ENCODE measurements around the gene MAGEH1. TPM values are rescaled to one million over a fixed set of nuclear protein-coding genes. Genes with fewer than 3 reads are reported as not detected.
"Not testable (repeated sequence)": the region's sequence is repeated elsewhere in the genome, so short reads cannot be mapped to it uniquely, and the experiment has no call there.

MAGEH1 gene
- total and polyA plus RNA-seq, 2 of the 4 experiments (the other 2 are of a cell fraction), result 22.4 to 29.2 TPM

DNA sequence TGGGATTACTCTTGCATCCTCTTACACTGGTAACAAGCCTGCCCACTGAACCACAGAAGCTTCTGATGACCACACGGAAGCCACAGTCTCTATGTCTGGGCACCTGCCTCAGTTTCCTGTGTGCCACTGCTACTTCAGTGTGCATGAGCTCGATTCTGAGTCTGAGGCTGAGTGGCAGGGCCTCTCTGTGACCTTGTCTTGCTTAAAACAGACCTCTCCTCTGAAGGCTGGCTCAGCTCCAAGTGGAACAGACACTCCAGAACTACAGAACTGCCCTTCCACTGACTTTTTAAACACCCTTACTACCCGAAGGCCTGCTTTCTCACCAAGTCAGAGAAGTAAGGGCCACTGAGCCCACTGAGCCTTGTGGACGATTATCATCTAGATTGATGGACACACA, 8.0 kb downstream of the MAGEH1 start:
- no CpG with 5 or more reads among the region's 4 CpGs for WGBS, 2 experiments (ENCODE audit: extremely low coverage in 2 of 2, insufficient read length in 1 of 2)

DNA sequence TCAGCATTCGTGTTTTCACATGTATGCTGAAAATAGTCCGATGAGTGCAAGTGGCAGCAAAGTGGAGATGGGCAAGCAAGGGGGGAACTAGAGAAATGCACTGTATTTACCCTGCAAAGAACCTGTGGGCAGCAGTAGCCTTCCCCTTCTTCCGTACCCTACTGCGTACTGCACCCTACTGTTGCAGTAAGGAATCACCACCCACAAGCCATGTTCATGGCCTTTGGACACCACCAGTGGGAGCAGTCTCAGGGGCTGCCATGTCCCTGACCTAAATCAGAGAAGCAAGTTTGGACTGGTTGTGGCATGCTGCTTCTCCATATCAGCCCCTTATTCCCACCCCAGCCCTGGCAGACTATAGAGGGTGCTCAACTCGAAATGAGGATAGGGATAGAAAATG, 12.1 kb downstream of the MAGEH1 start:
- DNase-seq; dilution Hi-C loops (cut with HindIII; ENCODE audit: low sequenced_read_pairs, unreplicated experiment); BruUV-seq (replicated peaks): not testable (repeated sequence)

More for the DNA sequence above, 8.0 kb downstream of the MAGEH1 start:
- H4K91ac ChIP-seq (ENCODE audit: insufficient read depth, low read depth, low read length); H3K9ac ChIP-seq (ENCODE audit: low read depth, low read length); H2AFZ ChIP-seq (replicated peaks; ENCODE audit: low read length, poor library complexity); intact Hi-C loops (cut with micrococcal nuclease); H4K8ac ChIP-seq (ENCODE audit: low read depth in 2 of 2, low read length in 2 of 2); POLR2A ChIA-PET (ENCODE audit: unreplicated experiment); H3K18ac ChIP-seq (ENCODE audit: low read depth, low read length); H3K56ac ChIP-seq (ENCODE audit: extremely low read depth, insufficient read depth, low read length); H3K27me3 ChIP-seq (ENCODE audit: control insufficient read depth, insufficient read depth, low read length); BruUV-seq (replicated peaks); H4K20me1 ChIP-seq (ENCODE audit: insufficient read depth, low read length); H3K4ac ChIP-seq (ENCODE audit: low read depth, low read length); H2AK9ac ChIP-seq (replicated peaks; ENCODE audit: low read depth, low read length, poor library complexity); in situ Hi-C loops (cut with MboI; ENCODE audit: low sequenced_read_pairs); H3K36me3 ChIP-seq (ENCODE audit: control insufficient read depth, insufficient read depth, low read length); CTCF ChIA-PET; H3K14ac ChIP-seq (replicated peaks; ENCODE audit: low read depth, low read length); H2BK20ac ChIP-seq (ENCODE audit: low read depth, low read length); H2BK5ac ChIP-seq (ENCODE audit: low read depth, low read length, poor library complexity, severe bottlenecking); H3K79me1 ChIP-seq (ENCODE audit: low read depth in 1 of 2, low read length in 2 of 2); H3K27ac ChIP-seq (ENCODE audit: insufficient read depth, low read length); H3K9me3 ChIP-seq (ENCODE audit: control insufficient read depth, insufficient read depth, low read length); H3K9me1 ChIP-seq (ENCODE audit: insufficient read depth, low read length); DNase-seq; H3K4me1 ChIP-seq (ENCODE audit: control insufficient read depth, insufficient read depth, low read length); H3K4me3 ChIP-seq (ENCODE audit: insufficient read depth, low read depth, low read length); ATAC-seq (ENCODE audit: low read depth); H2BK15ac ChIP-seq (ENCODE audit: low read depth, low read length); H3K23ac ChIP-seq (ENCODE audit: low read depth, low read length); H4K5ac ChIP-seq (ENCODE audit: low read depth, low read length); dilution Hi-C loops (cut with HindIII; ENCODE audit: low sequenced_read_pairs, unreplicated experiment); H2AK5ac ChIP-seq (ENCODE audit: low read depth, low read length); H3K4me2 ChIP-seq (ENCODE audit: low read depth, low read length); H2BK120ac ChIP-seq (ENCODE audit: low read depth, low read length): not testable (repeated sequence)

More for the DNA sequence above, 12.1 kb downstream of the MAGEH1 start:
- H3K9me3 ChIP-seq (ENCODE audit: control insufficient read depth, insufficient read depth, low read length); H2AK9ac ChIP-seq (replicated peaks; ENCODE audit: low read depth, low read length, poor library complexity); H4K20me1 ChIP-seq (ENCODE audit: insufficient read depth, low read length); H3K14ac ChIP-seq (replicated peaks; ENCODE audit: low read depth, low read length); H3K36me3 ChIP-seq (ENCODE audit: control insufficient read depth, insufficient read depth, low read length); H3K9ac ChIP-seq (ENCODE audit: low read depth, low read length); H2BK5ac ChIP-seq (ENCODE audit: low read depth, low read length, poor library complexity, severe bottlenecking); H2BK15ac ChIP-seq (ENCODE audit: low read depth, low read length); H4K8ac ChIP-seq (ENCODE audit: low read depth in 2 of 2, low read length in 2 of 2); H2BK20ac ChIP-seq (ENCODE audit: low read depth, low read length); H3K79me1 ChIP-seq (ENCODE audit: low read depth in 1 of 2, low read length in 2 of 2); H3K4ac ChIP-seq (ENCODE audit: low read depth, low read length); CTCF ChIA-PET; H3K56ac ChIP-seq (ENCODE audit: extremely low read depth, insufficient read depth, low read length); H3K18ac ChIP-seq (ENCODE audit: low read depth, low read length); H3K27me3 ChIP-seq (ENCODE audit: control insufficient read depth, insufficient read depth, low read length); H3K9me1 ChIP-seq (ENCODE audit: insufficient read depth, low read length); POLR2A ChIA-PET (ENCODE audit: unreplicated experiment); H3K27ac ChIP-seq (ENCODE audit: insufficient read depth, low read length); H2AFZ ChIP-seq (replicated peaks; ENCODE audit: low read length, poor library complexity); H4K91ac ChIP-seq (ENCODE audit: insufficient read depth, low read depth, low read length); intact Hi-C loops (cut with micrococcal nuclease); in situ Hi-C loops (cut with MboI; ENCODE audit: low sequenced_read_pairs); H3K4me3 ChIP-seq (ENCODE audit: insufficient read depth, low read depth, low read length); ATAC-seq (ENCODE audit: low read depth); H2BK120ac ChIP-seq (ENCODE audit: low read depth, low read length); H3K23ac ChIP-seq (ENCODE audit: low read depth, low read length); H3K4me2 ChIP-seq (ENCODE audit: low read depth, low read length); H4K5ac ChIP-seq (ENCODE audit: low read depth, low read length); H3K4me1 ChIP-seq (ENCODE audit: control insufficient read depth, insufficient read depth, low read length); H2AK5ac ChIP-seq (ENCODE audit: low read depth, low read length): not testable (repeated sequence)
- no CpG with 5 or more reads among the region's 5 CpGs for WGBS, 2 experiments (ENCODE audit: extremely low coverage in 2 of 2, insufficient read length in 1 of 2)
